ENCODE results near the gene ATP2B2. TPM values are rescaled to one million over a fixed set of nuclear protein-coding genes. Genes with fewer than 3 reads are reported as not detected.
"Not testable (repeated sequence)": the region's sequence is repeated elsewhere in the genome, so short reads cannot be mapped to it uniquely, and the experiment has no call there.

The ATP2B2 gene
- total RNA-seq, 1 donor from 2014 or later: 0.42 TPM

- H3K27ac Mint-ChIP-seq (ENCODE audit: unreplicated experiment): no peak overlapping the region
- no peak for TF ChIP-seq CTCF (conservative IDR thresholded peaks at IDR 0.05)
- no peaks in the 10 kb centered on the region for H3K27me3 Mint-ChIP-seq (ENCODE audit: low read depth)
- no peak for DNase-seq (ENCODE audit: low read depth, low spot score)
- no peaks in the 10 kb centered on the region for H3K9me3 Mint-ChIP-seq
- peaks cover 3% of the 10 kb centered on the region for H3K4me1 Mint-ChIP-seq
- peaks cover 17% of the 10 kb centered on the region for H3K36me3 Mint-ChIP-seq (ENCODE audit: low read depth)
- no peak overlapping the region for H3K4me3 Mint-ChIP-seq
Observed at GRCh38 chr3:10304905-10305304, 200.5 kb downstream of the ATP2B2 start.

GRCh38 chr3:10303785-10304184 is 201.6 kb downstream of the ATP2B2 start:
- H3K27me3 Mint-ChIP-seq (ENCODE audit: low read depth): no peaks in the 10 kb centered on the region
- H3K4me3 Mint-ChIP-seq: no peak overlapping the region
- H3K36me3 Mint-ChIP-seq (ENCODE audit: low read depth): peaks cover 27% of the 10 kb centered on the region
- H3K27ac Mint-ChIP-seq (ENCODE audit: unreplicated experiment): no peak overlapping the region
- DNase-seq (ENCODE audit: low read depth, low spot score): no peak
- TF ChIP-seq CTCF (conservative IDR thresholded peaks at IDR 0.05): no peak
- H3K4me1 Mint-ChIP-seq: no peaks in the 10 kb centered on the region
- no peaks in the 10 kb centered on the region for H3K9me3 Mint-ChIP-seq

GRCh38 chr3:10303105-10303504 is 202.3 kb downstream of the ATP2B2 start:
- no peak for TF ChIP-seq CTCF (conservative IDR thresholded peaks at IDR 0.05)
- H3K4me3 Mint-ChIP-seq: no peak overlapping the region
- H3K27ac Mint-ChIP-seq (ENCODE audit: unreplicated experiment): no peak overlapping the region
- no peaks in the 10 kb centered on the region for H3K9me3 Mint-ChIP-seq
- peaks cover 26% of the 10 kb centered on the region for H3K36me3 Mint-ChIP-seq (ENCODE audit: low read depth)
- DNase-seq (ENCODE audit: low read depth, low spot score): no peak
- no peaks in the 10 kb centered on the region for H3K27me3 Mint-ChIP-seq (ENCODE audit: low read depth)
- H3K4me1 Mint-ChIP-seq: no peaks in the 10 kb centered on the region

- Mint-ChIP-seq H3K27me3 (ENCODE audit: low read depth) (no peaks in the 10 kb centered on the region), H3K4me1 (no peaks in the 10 kb centered on the region)
- no peak for DNase-seq (ENCODE audit: low read depth, low spot score)
Observed at GRCh38 chr3:10300087-10300486, 205.3 kb downstream of the ATP2B2 start.

GRCh38 chr3:10299679-10300078 is 205.7 kb downstream of the ATP2B2 start:
- H3K4me3 Mint-ChIP-seq: no peak overlapping the region
- H3K4me1 Mint-ChIP-seq: no peaks in the 10 kb centered on the region
- no peak overlapping the region for H3K27ac Mint-ChIP-seq (ENCODE audit: unreplicated experiment)
- H3K36me3 Mint-ChIP-seq (ENCODE audit: low read depth): peaks cover 25% of the 10 kb centered on the region
- no peak for TF ChIP-seq CTCF (conservative IDR thresholded peaks at IDR 0.05)
- no peaks in the 10 kb centered on the region for H3K9me3 Mint-ChIP-seq
- no peaks in the 10 kb centered on the region for H3K27me3 Mint-ChIP-seq (ENCODE audit: low read depth)
- DNase-seq (ENCODE audit: low read depth, low spot score): no peak

More at GRCh38 chr3:10300087-10300486, 205.3 kb downstream of the ATP2B2 start:
- Mint-ChIP-seq H3K27ac (ENCODE audit: unreplicated experiment) (no peak overlapping the region), H3K36me3 (ENCODE audit: low read depth) (peaks cover 25% of the 10 kb centered on the region), H3K9me3 (no peaks in the 10 kb centered on the region), H3K4me3 (no peak overlapping the region)
- TF ChIP-seq CTCF (conservative IDR thresholded peaks at IDR 0.05): no peak

- peaks cover 25% of the 10 kb centered on the region for H3K36me3 Mint-ChIP-seq (ENCODE audit: low read depth)
- no peaks in the 10 kb centered on the region for H3K9me3 Mint-ChIP-seq
- no peaks in the 10 kb centered on the region for H3K27me3 Mint-ChIP-seq (ENCODE audit: low read depth)
- no peak for TF ChIP-seq CTCF (conservative IDR thresholded peaks at IDR 0.05)
- no peak for DNase-seq (ENCODE audit: low read depth, low spot score)
- H3K4me1 Mint-ChIP-seq: no peaks in the 10 kb centered on the region
- H3K27ac Mint-ChIP-seq (ENCODE audit: unreplicated experiment): no peak overlapping the region
- H3K4me3 Mint-ChIP-seq: no peak overlapping the region
Observed at GRCh38 chr3:10299175-10299574, 206.2 kb downstream of the ATP2B2 start.

GRCh38 chr3:10298064-10298463 is 207.3 kb downstream of the ATP2B2 start:
- H3K4me3 Mint-ChIP-seq; H3K9me3 Mint-ChIP-seq; DNase-seq (ENCODE audit: low read depth, low spot score); H3K4me1 Mint-ChIP-seq; H3K27ac Mint-ChIP-seq (ENCODE audit: unreplicated experiment); H3K27me3 Mint-ChIP-seq (ENCODE audit: low read depth): not testable (repeated sequence)
- H3K36me3 Mint-ChIP-seq (ENCODE audit: low read depth): peaks cover 25% of the 10 kb centered on the region

Measured in neural crest cell (in vitro differentiated cells).